Frontal cortex (tissue), 4 donors: ENCODE measurements around the gene CYBC1. TPM values are rescaled to one million over a fixed set of nuclear protein-coding genes. Genes with fewer than 3 reads are reported as not detected.
"Not testable (repeated sequence)": the region's sequence is repeated elsewhere in the genome, so short reads cannot be mapped to it uniquely, and the experiment has no call there.

Experiments used
- DNase-seq, 2 donors: peaks; one replicate each; pipeline ENCODE4 v3.0.0; 2012; ENCODE audit warnings: low spot score in 2 of 2
- FAIRE-seq: peaks from 2 replicates; lab custom pipeline; 2012; peaks lifted over from hg19 to GRCh38; lab: Jason Lieb, UNC
- total RNA-seq: library from RNA; depleted of rRNA; stranded (reverse); fragments of >200 nt; gene quantifications from one replicate; pipeline ENCODE4 v1.2.3, GENCODE V29; 2014
- donor health status: control.
- donor health status: control.
- donor health status: control.

Gene CYBC1
- total RNA-seq, 1 donor from 2014 or later: 19.2 TPM

DNA sequence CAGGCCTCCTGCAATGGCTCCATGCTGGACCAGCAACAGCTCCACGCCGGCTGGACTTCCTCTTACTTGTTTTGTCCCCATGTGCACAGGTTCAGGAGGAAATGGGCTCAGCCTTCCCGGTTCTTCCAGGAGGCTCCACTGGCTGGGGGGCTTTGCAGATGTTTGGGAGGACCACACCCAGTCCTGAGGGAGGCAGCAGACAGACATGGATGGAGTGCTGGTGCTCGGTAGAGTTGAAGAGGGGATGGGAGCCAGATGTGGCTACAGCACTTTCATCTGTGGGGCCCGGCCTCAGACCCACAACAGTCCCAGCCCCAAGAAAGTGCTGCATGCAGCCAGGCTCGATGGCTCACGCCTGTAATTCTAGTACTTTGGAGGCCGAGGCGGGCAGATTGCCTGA lies 29.8 kb upstream of the CYBC1 start:
- FAIRE-seq (no peak), DNase-seq (no peak)

- FAIRE-seq (no peak), DNase-seq (no peak)
Measured at GRCh38 chr17:82479602-82480001, 29.1 kb upstream of the CYBC1 start.

- FAIRE-seq (no peak), DNase-seq (no peak)
Measured at GRCh38 chr17:82477934-82478333, 27.4 kb upstream of the CYBC1 start.

- FAIRE-seq: no peak
- DNase-seq: no peak
Measured at GRCh38 chr17:82475458-82475857, 24.9 kb upstream of the CYBC1 start.

GRCh38 chr17:82474223-82475010 lies 23.9 kb upstream of the CYBC1 start:
- DNase-seq (no peak), FAIRE-seq (no peak)

- DNase-seq (no peak), FAIRE-seq (no peak)
Measured at GRCh38 chr17:82470065-82470464, 19.5 kb upstream of the CYBC1 start.

- FAIRE-seq: no peak
- DNase-seq: no peak
Measured at GRCh38 chr17:82468692-82469091, 18.1 kb upstream of the CYBC1 start.

DNA sequence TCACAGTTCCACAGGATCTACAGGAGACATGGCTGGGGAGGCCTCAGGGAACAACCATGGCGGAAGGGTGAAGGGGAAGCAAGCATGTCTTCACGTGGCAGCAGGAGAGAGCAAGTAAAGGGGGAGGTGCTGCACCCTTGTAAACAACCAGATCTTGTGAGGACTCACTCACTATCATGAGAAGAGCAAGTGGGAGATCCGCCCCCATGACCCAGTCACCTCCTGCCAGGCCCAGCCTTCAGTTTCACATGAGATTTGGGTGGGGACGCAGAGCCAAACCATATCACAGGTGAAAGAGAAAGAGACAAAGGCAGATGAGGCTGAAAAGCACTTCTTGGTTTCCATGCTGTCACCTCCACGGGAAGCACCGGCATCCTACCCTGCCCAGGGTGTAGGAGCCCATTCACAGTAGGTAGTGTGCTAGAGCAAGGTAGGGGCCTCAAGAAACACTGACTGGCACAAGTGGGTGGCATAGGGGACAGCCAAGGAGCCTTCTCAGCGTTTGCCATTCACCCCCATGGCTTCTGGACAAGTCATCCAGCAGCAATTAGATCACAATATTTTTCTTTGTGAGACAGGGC lies 14.6 kb upstream of the CYBC1 start:
- FAIRE-seq (no peak), DNase-seq (no peak)

GRCh38 chr17:82464567-82464929 lies 14.0 kb upstream of the CYBC1 start:
- FAIRE-seq (no peak), DNase-seq (no peak)

GRCh38 chr17:82463925-82464566 lies 13.5 kb upstream of the CYBC1 start:
- no peak for DNase-seq
- no peak for FAIRE-seq

GRCh38 chr17:82463391-82463790 lies 12.8 kb upstream of the CYBC1 start:
- DNase-seq: no peak

GRCh38 chr17:82461827-82462524 lies 11.4 kb upstream of the CYBC1 start:
- FAIRE-seq: no peak
- DNase-seq: no peak

More at GRCh38 chr17:82463391-82463790, 12.8 kb upstream of the CYBC1 start:
- FAIRE-seq: no peak

GRCh38 chr17:82459936-82460335 lies 9.4 kb upstream of the CYBC1 start:
- FAIRE-seq, DNase-seq: not testable (repeated sequence)

DNA sequence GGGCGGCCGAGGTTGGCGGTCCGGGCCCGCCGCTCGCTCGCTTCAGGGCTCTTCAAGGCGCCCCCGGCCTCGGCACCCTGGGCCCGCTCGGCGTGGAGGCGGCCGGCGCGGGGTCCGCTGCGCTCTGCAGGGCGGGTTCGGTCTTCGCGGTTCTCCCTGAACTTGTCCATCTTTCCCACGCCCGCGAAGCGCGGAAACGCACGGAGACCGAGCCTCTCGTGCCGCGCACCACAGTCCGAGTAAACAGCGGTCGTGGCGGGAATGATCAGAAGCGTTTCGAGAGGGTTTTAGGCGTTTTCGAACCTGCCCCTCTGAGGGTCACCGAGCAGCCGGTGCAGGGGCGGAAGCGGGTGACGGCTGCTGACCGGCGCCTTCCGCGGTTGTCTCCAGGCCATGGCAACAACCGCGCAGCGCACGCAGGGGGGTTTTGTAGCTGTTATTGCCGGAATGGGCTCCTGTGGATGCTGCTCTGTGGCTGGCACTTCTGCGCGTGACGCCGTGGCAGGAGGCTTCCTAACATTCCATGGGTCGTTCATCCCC lies 8.4 kb upstream of the CYBC1 start:
- DNase-seq (no peak), FAIRE-seq (no peak)

DNA sequence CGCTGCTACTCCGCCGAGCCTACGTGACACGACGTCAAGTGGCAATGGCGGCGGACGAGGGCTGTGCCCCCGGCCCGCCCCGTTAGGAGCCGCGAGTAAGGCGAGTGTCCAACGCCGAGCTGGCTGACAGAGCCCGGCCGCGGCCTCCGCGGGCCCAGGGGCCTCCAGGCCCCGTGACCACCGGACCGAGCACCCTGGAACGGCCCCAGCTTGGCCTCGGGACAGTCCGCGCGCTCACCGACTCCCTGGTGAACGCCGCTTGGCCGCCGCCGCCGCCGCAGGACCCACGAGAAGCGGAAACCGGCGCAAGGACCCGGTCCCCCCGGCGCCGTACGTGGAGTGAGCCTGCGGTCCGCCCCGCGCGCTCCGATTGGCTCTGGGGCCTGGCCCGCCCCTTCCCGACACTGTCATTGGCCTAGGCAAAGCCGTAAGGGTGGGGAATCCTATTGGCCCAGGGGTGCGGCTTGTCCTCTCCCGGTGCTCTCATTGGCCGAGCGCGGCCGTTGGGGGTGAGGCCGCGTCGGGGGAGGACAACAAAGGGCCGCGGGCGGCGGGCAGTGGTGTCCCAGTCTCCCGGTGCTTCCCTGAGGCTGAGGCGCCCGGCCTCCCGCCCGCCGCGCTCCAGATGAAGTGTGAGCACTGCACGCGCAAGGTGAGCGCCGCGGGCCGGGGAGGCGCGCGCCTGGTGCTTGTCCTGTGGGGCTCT lies 7.8 kb upstream of the CYBC1 start, which contains the start of gene NARF:
TSS of gene NARF (plus strand) at position 563 of the 706 bp plus-strand sequence. CDS start at position 626, 63 bp downstream.
- DNase-seq: peak; percentile 99 to 100
- no peak for FAIRE-seq

GRCh38 chr17:82457929-82458178 lies 7.3 kb upstream of the CYBC1 start:
- peak; percentile 86 to 89 for DNase-seq
- FAIRE-seq: no peak

DNA sequence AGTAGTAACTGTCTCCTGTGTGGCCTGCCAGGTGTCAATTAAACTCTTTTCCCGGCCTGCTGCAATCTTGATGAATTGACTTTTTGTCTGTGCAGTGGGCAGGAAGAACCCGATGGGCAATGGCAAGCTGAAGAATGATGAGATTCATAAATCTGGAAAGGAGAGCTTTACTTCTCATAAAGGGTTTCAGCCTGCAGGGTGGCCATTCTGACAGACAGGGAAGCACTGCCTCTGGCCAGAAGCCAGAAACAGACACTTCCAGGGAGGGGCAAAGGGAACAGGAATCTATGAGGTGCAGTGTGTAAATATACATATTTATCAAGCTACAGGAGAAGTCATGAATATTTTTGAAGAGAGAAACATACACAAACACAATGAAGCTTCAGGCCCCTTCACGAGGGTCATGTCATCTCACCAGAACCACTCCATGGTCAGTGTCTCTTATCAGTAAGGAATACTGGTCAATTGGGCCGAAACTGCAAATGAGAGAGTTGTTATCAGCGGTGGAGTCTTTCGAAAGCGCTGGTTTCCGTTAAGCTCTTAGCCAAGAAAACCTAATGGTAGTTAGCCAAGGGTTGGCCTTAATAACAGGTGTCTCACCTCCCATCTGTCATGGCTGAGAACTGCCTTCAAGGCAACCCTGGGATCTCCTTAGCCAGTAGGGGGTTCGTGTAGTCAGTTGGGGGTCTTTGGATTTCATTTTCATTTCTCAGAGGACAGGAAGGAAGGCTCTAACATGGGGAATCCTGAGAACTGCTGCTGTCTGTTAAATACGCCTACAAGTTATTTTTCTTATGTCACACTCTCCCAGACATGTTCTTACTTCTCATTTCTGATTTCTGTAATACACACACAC lies 6.7 kb upstream of the CYBC1 start:
- no peak for FAIRE-seq

GRCh38 chr17:82453706-82454105 lies 3.2 kb upstream of the CYBC1 start:
- FAIRE-seq: not testable (repeated sequence)

More for the DNA sequence above, 6.7 kb upstream of the CYBC1 start:
- DNase-seq: no peak

GRCh38 chr17:82453151-82453550 lies 2.6 kb upstream of the CYBC1 start:
- not testable (repeated sequence) for FAIRE-seq

More at GRCh38 chr17:82453706-82454105, 3.2 kb upstream of the CYBC1 start:
- DNase-seq: not testable (repeated sequence)

More at GRCh38 chr17:82453151-82453550, 2.6 kb upstream of the CYBC1 start:
- not testable (repeated sequence) for DNase-seq
